ENCODE data around the gene DNAJC19.

The DNAJC19 gene

GRCh38 chr3:180961087-180961486 is 28.4 kb downstream of the DNAJC19 start:
- DNase-seq (ENCODE audit: low spot score) = no peak

- no peak for DNase-seq (ENCODE audit: low spot score)
These were observed 29.8 kb downstream of the DNAJC19 start for GRCh38 chr3:180959691-180960090.

GRCh38 chr3:180947761-180948390 is 41.7 kb downstream of the DNAJC19 start:
- DNase-seq (ENCODE audit: low spot score) = no peak

- no peak for DNase-seq (ENCODE audit: low spot score)
These were observed 48.7 kb downstream of the DNAJC19 start for GRCh38 chr3:180940826-180941225.

- no peak for DNase-seq (ENCODE audit: low spot score)
These were observed 54.9 kb downstream of the DNAJC19 start for GRCh38 chr3:180934638-180935037.

All from HuH-7.5 (cell line).